T-helper 1 cell treated with Interleukin-12 subunit alpha and Interleukin-12 subunit beta and Interleukin-4 antibody, amounts not matched to agents 30 μg/mL and 1 μg/mL, for 36 hours (primary cell): ENCODE results near the gene TMEM181.

ENCODE experiments used
- H3K27ac Mint-ChIP-seq: one replicate; pipeline ENCODE4 v1.8.0; 2021; ENCODE audit warnings: mild to moderate bottlenecking, mixed read lengths
- H3K27me3 Mint-ChIP-seq: one replicate; pipeline ENCODE4 v1.8.0; 2021; ENCODE audit warnings: low read depth, mixed read lengths
- H3K36me3 Mint-ChIP-seq: one replicate; pipeline ENCODE4 v1.8.0; 2021; ENCODE audit warnings: low read depth, mixed read lengths
- H3K4me1 Mint-ChIP-seq: one replicate; pipeline ENCODE4 v1.8.0; 2021; ENCODE audit warnings: low read depth, mixed read lengths
- H3K4me3 Mint-ChIP-seq: one replicate; pipeline ENCODE4 v1.8.0; 2021; ENCODE audit warnings: mild to moderate bottlenecking, moderate library complexity, mixed read lengths
- H3K9me3 Mint-ChIP-seq: one replicate; pipeline ENCODE4 v1.8.0; 2021; ENCODE audit warnings: mixed read lengths

Gene TMEM181

DNA sequence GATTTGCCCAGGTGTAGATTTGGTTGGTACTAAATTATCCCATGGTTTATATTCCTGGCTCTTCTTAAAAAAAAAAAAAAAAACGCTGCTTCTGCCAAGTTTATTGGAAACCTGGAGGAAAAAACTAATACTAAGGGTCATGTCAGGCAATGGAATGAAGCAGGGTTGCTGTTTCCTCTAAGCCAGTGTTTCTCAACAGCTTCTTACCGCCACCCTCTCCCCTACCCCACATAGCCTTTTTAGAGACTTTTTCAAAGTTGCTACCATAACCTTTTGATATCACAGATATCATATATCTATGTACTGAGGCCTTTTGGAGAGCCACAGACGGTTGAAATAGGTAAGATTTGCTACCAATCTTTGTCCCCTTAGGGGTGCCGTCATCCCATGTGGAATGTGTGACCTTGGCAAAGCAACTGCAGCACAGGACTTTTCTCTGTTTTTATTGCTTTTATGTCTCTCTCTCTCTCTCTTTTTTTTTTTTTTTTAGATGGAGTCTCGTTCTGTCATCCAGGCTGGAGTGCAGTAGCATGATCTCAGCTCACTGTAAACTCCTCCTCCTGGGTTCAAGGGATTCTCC lies 124.9 kb downstream of the TMEM181 start:
- Mint-ChIP-seq H3K27me3 (no peaks in the 10 kb centered on the region), H3K4me3 (no peak overlapping the region), H3K4me1 (peaks cover 50% of the 10 kb centered on the region), H3K9me3 (peaks cover 3% of the 10 kb centered on the region), H3K27ac (no peak overlapping the region), H3K36me3 (peaks cover 55% of the 10 kb centered on the region)
